HG02852 (cell line): Measurements from ENCODE around the gene MRPL10.

Experiments used
- ATAC-seq: cut with Tn5 transposase; IDR thresholded peaks from one replicate; pipeline ENCODE4 v1.9.1; 2021; ENCODE audit warnings: mild to moderate bottlenecking, moderate library complexity; ENCODE audit not compliant: unreplicated experiment

Gene MRPL10

GRCh38 chr17:47815106-47815918, 16.0 kb downstream of the MRPL10 start:
- ATAC-seq, result no peak

GRCh38 chr17:47813512-47814031, 17.8 kb downstream of the MRPL10 start:
- no peak for ATAC-seq

GRCh38 chr17:47813077-47813476, 18.3 kb downstream of the MRPL10 start:
- ATAC-seq, result no peak

DNA sequence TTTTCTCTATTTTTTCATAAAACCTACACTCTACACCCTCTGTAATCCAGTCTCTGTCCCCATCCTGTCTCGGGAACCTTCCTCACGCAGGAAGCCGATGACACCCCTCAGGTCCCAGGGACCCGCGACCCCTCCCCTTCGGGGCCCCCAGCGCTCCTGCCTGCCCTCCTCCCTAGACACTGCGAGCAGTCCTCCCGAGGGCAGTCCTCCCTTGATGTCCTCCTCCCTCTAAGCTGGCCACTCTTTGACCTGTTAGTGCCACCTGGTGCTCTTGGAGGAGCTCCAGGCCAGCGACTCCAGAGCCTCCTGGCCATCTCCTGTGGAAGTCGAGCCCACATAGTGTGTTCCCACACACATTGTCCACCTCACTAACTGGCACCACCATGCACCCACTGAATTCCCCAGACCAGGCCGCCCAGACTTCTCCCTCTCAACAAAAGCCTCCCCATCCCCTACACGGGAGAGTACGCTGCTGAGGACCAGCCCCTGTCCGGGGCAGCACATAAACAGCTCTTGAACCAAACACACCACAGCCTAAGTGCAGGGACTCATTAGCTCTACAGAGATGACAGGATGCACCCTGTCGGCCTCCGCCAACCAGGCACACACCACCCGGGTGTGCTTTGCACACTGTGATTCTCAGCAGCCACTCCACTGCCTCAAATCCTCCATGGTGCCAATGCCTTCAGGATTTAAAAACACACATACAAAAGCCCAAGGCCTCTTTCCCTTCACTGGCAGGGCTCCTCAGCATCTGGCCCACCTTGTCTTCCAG, 19.0 kb downstream of the MRPL10 start:
- no peak for ATAC-seq

DNA sequence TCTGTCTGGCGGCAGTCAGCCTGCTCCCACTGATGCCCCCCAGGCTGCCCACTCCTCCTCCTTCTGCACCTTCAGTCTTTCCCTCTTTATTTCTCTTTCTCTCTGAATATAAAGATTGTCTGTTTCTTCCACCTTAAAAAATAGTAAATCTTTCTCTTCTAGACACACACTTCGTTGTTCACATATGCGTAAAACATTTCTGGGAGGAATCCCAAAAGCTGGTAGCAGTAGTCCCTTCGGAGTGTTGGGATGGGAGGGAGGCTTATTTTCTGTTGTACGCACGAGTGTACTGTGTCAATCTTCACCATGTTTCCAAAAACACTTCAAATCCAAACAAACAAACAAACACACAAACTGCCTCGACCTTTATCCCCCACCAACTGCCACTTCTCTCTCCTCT, 19.6 kb downstream of the MRPL10 start:
- no peak for ATAC-seq

DNA sequence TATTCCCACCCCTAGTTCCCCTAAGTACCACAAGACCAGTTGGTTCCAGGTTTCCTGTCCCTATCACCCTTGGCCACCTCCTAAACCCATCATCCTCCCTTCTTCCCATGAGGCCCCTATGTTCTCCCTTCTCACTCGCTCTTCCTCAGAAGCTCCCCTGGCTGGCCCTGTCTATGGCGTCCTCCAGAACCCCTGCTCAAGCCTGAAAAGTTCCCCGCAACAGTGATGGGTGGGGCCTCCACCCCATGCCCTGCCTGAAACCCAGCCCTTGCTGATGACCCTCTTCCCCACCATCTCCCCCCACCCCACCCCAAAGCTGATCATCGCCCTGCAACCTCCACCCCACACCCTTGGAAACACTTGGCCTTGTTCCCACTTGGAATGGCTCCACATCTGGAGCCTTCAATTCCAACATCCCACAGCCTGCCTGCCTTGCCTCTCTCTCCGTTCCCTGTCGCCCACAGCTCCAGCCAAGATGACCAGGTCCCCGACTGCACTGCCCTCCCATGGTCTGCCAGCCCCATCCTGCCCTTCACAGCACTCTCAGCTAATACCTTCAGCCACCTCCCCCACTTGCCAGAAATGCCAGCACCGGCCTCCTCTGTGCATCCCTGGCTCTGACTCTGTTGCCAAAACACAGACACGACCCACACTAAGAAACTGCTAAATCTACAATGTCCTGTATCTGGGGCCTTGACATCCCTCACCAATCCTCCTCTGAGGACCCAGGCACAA, 20.3 kb downstream of the MRPL10 start:
- ATAC-seq, result no peak

DNA sequence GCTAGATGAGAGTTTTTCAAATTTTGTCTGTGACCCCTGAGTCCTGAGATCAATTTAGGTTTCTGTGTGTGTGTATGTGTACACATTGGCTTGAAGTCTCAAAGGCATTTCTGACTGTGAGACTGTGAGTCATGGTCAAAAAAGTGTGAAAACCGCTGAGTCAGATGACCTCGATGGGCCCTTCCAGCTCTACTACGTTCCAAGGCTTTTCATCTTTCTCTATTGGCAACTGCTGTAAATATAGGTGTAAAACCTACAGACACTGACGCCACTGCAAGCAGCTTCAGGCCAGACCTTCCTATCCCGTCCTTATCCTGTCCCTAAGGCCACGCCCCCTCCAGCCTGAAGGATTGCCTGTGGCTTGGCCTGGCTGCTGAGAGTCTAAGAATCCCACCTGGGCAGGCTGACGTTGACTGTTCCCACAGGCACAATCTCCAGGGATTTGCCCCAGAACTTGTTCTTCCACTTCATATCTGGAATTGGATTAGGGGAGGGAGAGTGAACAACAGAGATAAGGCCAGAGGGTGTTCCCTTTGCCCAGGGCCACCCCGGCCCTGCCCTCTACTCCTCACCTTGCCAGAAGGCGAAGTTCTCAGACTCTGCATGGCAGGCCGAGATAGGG, 21.0 kb downstream of the MRPL10 start:
- no peak for ATAC-seq

GRCh38 chr17:47808830-47809480, 22.4 kb downstream of the MRPL10 start:
- no peak for ATAC-seq

DNA sequence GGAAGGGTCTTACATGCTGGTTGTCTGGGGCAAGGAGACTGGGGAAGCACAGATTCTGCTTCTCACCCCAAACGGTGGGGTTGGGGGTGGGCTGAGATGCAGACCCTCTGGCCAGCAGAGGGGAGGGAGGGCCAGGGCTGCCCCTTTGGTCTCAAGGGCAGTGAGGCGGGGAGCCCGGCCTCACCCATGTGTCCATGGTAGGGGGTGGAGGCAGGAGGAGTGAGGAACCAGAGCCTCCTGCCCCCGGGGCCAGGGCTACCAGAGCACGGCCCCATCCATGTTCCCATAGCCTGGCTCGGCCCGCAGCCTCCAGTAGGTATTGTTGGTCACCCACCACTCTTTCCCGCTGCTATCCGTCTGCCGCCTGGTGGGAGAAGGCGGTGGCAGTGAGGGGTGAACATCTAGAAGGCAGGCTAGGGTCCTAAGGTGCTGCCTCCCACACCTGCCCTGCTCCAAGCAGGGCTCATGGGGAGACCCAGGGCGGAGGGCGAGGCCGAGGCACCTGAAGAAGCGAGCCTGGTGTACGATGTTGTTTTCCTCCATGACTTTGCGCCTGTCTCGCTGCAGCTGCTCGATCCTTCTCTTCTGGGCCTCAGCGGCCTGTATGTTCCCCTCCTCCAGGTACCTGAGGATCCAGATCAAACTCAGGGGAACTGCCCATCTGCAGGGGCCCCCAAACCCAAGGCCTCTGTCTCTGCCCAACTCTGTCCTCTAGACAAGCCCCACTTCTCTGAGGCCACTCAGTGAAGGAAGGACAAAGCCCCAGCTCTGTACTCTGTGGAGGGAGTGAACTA, 23.1 kb downstream of the MRPL10 start:
- no peak for ATAC-seq

GRCh38 chr17:47807421-47807820, 23.9 kb downstream of the MRPL10 start:
- no peak for ATAC-seq

GRCh38 chr17:47806913-47807255, 24.5 kb downstream of the MRPL10 start:
- ATAC-seq, result no peak

DNA sequence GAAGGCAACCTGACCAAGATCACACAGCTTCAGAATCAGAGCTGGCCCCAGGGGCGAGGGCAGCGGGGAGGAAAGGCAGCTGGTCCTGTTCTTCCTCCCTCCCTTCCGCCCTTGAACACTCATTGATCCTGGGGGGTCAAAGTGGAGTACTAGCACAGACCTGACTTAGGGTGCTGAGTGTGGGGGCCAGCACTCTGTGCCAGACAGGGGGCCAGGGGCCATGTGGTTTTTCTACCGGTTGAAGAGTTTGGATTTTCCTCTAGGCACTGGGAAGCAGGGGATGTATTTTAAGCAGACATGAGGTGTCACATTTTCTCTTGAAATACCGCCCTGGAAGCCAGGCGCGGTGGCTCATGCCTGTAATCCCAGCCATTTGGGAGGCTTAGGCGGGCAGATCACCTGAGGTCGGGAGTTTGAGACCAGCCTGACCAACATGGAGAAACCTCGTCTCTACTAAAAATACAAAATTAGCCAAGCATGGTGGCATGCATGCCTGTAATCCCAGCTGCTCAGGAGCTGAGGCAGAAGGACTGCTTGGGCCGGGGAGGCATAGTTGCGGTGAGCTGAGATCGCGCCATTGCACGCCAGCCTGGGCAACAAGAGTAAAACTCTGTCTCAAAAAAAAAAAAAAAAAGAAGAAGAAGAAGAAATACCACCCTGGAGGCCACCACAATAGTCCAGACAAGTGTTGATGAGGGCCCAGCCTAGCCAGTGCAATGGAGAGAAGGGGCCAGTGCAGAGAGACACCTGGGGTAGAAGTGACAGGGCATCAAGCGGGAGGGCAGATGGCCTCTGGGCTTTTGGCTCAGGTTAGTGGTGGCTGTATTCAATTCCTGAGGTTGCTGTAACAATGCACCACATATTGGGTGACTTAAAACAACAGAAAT, 25.1 kb downstream of the MRPL10 start:
- no peak for ATAC-seq

DNA sequence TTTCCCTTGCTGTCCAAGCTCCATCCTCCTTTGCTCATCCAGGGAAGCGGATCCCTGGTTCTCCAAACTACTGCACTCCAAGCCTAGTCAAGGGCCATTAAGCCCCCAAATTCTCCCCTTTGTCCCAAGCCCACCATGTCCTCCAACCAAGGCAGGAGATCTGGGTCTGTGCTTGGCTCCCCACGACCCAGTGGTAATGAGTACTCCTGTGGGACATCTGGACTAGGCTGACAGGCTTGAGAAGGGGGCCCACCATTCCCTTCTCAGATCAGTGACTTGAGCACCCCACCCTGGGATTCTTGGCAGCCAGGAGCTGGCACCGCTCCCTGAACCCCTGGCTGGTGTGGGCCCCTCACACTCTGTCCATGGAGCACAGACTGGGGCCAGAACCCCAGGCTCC, 26.9 kb downstream of the MRPL10 start:
- no peak for ATAC-seq

DNA sequence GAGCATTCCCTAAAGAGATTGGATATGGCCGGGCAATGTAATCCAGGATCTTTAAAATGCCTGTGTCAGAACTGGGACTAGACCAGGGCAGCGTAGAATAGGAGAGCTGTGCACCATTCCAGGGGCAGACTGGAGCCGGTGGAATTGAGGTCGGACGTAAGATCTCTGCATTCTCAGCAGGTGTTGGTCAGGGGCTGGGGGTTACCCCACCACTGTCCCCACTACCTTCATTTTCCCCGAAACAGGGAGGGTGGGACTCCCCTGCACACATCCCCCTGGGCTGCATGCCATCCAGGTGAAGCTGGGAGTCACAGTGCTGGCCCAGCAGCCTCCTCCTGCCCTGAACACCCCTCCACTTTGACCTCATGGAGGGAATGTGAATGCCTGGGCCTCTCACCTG, 27.6 kb downstream of the MRPL10 start:
- ATAC-seq, result no peak

- no peak for ATAC-seq
These were observed 28.1 kb downstream of the MRPL10 start for GRCh38 chr17:47803201-47803600.

DNA sequence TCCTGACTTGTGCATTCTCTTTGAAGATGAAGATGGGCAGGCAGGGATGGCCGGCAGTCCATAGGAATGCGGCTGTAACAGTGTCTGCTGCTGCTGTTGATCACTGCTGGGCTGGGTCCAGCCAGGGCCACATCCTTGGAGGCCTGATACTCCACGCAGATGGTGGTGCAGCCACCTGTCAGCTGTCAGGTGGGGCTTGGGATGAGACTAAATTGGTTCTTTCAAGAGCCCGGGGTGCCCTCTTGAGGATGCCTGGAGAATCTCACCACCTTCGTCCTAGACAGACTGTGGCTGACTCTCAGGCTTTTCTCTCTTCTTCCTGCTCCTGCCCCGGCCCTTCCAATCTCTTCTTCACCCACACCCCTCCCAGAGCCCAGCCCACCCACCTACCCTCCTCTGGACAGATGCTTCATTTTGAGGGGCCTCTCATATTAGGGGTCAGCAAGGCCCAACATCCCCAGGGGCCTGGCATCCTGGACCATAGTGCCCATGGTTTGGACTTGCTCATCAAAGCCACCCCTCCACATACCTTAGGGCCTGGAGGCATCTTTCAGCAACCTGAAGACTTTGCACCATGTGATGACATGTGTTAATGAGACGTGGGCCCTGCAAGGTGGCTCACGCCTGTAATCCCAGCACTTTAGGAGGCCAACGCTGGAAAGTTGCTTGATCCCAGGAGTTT, 28.9 kb downstream of the MRPL10 start:
- ATAC-seq, result no peak

DNA sequence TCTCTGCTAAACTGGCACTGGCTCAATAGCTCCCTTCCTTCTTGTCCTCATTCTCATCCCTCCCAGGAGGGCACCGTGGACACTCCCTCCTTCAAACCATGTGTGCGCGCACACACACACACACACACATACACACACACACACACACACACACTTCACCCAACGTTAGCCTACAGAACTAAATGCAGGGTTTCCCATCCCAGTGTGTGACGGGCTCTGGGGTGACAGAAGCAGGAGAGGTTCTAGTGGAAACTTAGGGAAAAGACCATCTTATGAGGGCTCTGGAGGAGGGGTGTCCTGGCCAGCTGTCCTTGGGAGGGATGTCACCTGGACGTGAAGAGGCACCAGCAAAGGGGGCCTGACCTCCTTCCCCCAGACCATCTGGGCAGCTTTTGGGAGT, 29.4 kb downstream of the MRPL10 start:
- no peak for ATAC-seq

- ATAC-seq, result no peak
These were observed 30.1 kb downstream of the MRPL10 start for GRCh38 chr17:47801176-47801765.
